ENCODE data around the gene KIFC3. TPM values are rescaled to one million over a fixed set of nuclear protein-coding genes. Genes with fewer than 3 reads are reported as not detected.

The KIFC3 gene
- total and polyA plus RNA-seq, 2 donors (not counting 1 experiment from before 2014, with no cell fraction given): 13.8 to 44.9 TPM

GRCh38 chr16:57846078-57846697 lies 43.9 kb upstream of the KIFC3 start:
- H3K4me2 ChIP-seq (ENCODE audit: extremely low read depth, insufficient read depth, low read length): no peak overlapping the region
- H2AFZ ChIP-seq (ENCODE audit: low read length): no peak overlapping the region
- no peak for TF ChIP-seq EZH2 (IDR thresholded peaks at IDR 0.05; ENCODE audit: low read length, missing control alignments)
- TF ChIP-seq, protein P1, sequence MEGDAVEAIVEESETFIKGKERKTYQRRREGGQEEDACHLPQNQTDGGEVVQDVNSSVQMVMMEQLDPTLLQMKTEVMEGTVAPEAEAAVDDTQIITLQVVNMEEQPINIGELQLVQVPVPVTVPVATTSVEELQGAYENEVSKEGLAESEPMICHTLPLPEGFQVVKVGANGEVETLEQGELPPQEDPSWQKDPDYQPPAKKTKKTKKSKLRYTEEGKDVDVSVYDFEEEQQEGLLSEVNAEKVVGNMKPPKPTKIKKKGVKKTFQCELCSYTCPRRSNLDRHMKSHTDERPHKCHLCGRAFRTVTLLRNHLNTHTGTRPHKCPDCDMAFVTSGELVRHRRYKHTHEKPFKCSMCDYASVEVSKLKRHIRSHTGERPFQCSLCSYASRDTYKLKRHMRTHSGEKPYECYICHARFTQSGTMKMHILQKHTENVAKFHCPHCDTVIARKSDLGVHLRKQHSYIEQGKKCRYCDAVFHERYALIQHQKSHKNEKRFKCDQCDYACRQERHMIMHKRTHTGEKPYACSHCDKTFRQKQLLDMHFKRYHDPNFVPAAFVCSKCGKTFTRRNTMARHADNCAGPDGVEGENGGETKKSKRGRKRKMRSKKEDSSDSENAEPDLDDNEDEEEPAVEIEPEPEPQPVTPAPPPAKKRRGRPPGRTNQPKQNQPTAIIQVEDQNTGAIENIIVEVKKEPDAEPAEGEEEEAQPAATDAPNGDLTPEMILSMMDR (conservative IDR thresholded peaks at IDR 0.05 in 1 of 2, IDR thresholded peaks at IDR 0.05 in 1 of 2; ENCODE audit: low read depth in 1 of 2, low read length in 2 of 2): no peak
- no peak overlapping the region for H3K4me3 ChIP-seq (replicated peaks in 1 of 4; ENCODE audit: control extremely low read depth in 1 of 4, insufficient read depth in 1 of 4, low read depth in 3 of 4, low read length in 4 of 4)
- peaks cover 5% of the 10 kb centered on the region for H3K27me3 ChIP-seq (ENCODE audit: control insufficient read depth, insufficient read depth, low read length)
- H3K9me3 ChIP-seq (ENCODE audit: control insufficient read depth, insufficient read depth, low read depth, low read length): no peaks in the 10 kb centered on the region
- peak in 1 of 2 donors; percentile 16 for DNase-seq (ENCODE audit: low read depth in 2 of 2)
- H3K79me2 ChIP-seq (ENCODE audit: control insufficient read depth, insufficient read depth, low read length): no peaks in the 10 kb centered on the region
- no peak overlapping the region for H3K9ac ChIP-seq (ENCODE audit: insufficient read depth, low read length)
- no peaks in the 10 kb centered on the region for H4K20me1 ChIP-seq (ENCODE audit: control insufficient read depth, extremely low read depth, insufficient read depth, low read length)
- no peaks in the 10 kb centered on the region for H3K4me1 ChIP-seq (ENCODE audit: control insufficient read depth, extremely low read depth, insufficient read depth, low read length)
- H3K27ac ChIP-seq (ENCODE audit: insufficient read depth, low read length): no peak overlapping the region
- no peaks in the 10 kb centered on the region for H3K36me3 ChIP-seq (ENCODE audit: control insufficient read depth, insufficient read depth, low read length)

GRCh38 chr16:57845115-57845514 lies 42.8 kb upstream of the KIFC3 start:
- no peak overlapping the region for H3K4me2 ChIP-seq (ENCODE audit: extremely low read depth, insufficient read depth, low read length)
- TF ChIP-seq, protein P1 (conservative IDR thresholded peaks at IDR 0.05 in 1 of 2, IDR thresholded peaks at IDR 0.05 in 1 of 2; ENCODE audit: low read depth in 1 of 2, low read length in 2 of 2): no peak
- no peak for TF ChIP-seq EZH2 (IDR thresholded peaks at IDR 0.05; ENCODE audit: low read length, missing control alignments)
- no peak overlapping the region for H3K27ac ChIP-seq (ENCODE audit: insufficient read depth, low read length)
- H3K27me3 ChIP-seq (ENCODE audit: control insufficient read depth, insufficient read depth, low read length): peaks cover 5% of the 10 kb centered on the region
- no peak overlapping the region for H2AFZ ChIP-seq (ENCODE audit: low read length)
- H3K9ac ChIP-seq (ENCODE audit: insufficient read depth, low read length): no peak overlapping the region
- no peak for DNase-seq (ENCODE audit: low read depth in 2 of 2)
- H3K4me3 ChIP-seq (replicated peaks in 1 of 4; ENCODE audit: control extremely low read depth in 1 of 4, insufficient read depth in 1 of 4, low read depth in 3 of 4, low read length in 4 of 4): no peak overlapping the region
- no peaks in the 10 kb centered on the region for H3K9me3 ChIP-seq (ENCODE audit: control insufficient read depth, insufficient read depth, low read depth, low read length)
- no peaks in the 10 kb centered on the region for H3K36me3 ChIP-seq (ENCODE audit: control insufficient read depth, insufficient read depth, low read length)
- H3K79me2 ChIP-seq (ENCODE audit: control insufficient read depth, insufficient read depth, low read length): no peaks in the 10 kb centered on the region
- no peaks in the 10 kb centered on the region for H3K4me1 ChIP-seq (ENCODE audit: control insufficient read depth, extremely low read depth, insufficient read depth, low read length)
- no peaks in the 10 kb centered on the region for H4K20me1 ChIP-seq (ENCODE audit: control insufficient read depth, extremely low read depth, insufficient read depth, low read length)

- no peak overlapping the region for H3K27ac ChIP-seq (ENCODE audit: insufficient read depth, low read length)
- H3K9me3 ChIP-seq (ENCODE audit: control insufficient read depth, insufficient read depth, low read depth, low read length): no peaks in the 10 kb centered on the region
- H3K4me2 ChIP-seq (ENCODE audit: extremely low read depth, insufficient read depth, low read length): no peak overlapping the region
- no peak overlapping the region for H2AFZ ChIP-seq (ENCODE audit: low read length)
- no peak overlapping the region for H3K4me3 ChIP-seq (replicated peaks in 1 of 4; ENCODE audit: control extremely low read depth in 1 of 4, insufficient read depth in 1 of 4, low read depth in 3 of 4, low read length in 4 of 4)
- peaks cover 5% of the 10 kb centered on the region for H3K27me3 ChIP-seq (ENCODE audit: control insufficient read depth, insufficient read depth, low read length)
- H4K20me1 ChIP-seq (ENCODE audit: control insufficient read depth, extremely low read depth, insufficient read depth, low read length): no peaks in the 10 kb centered on the region
- TF ChIP-seq EZH2 (IDR thresholded peaks at IDR 0.05; ENCODE audit: low read length, missing control alignments): no peak
- TF ChIP-seq, protein P1 (conservative IDR thresholded peaks at IDR 0.05 in 1 of 2, IDR thresholded peaks at IDR 0.05 in 1 of 2; ENCODE audit: low read depth in 1 of 2, low read length in 2 of 2): no peak
- H3K79me2 ChIP-seq (ENCODE audit: control insufficient read depth, insufficient read depth, low read length): no peaks in the 10 kb centered on the region
- DNase-seq (ENCODE audit: low read depth in 2 of 2): no peak
- no peaks in the 10 kb centered on the region for H3K4me1 ChIP-seq (ENCODE audit: control insufficient read depth, extremely low read depth, insufficient read depth, low read length)
- no peaks in the 10 kb centered on the region for H3K36me3 ChIP-seq (ENCODE audit: control insufficient read depth, insufficient read depth, low read length)
- no peak overlapping the region for H3K9ac ChIP-seq (ENCODE audit: insufficient read depth, low read length)
Observed at GRCh38 chr16:57844416-57845030, 42.2 kb upstream of the KIFC3 start.
